Loucy (cell line): ENCODE measurements around the gene CNOT4.

Experiments
- H2AFZ ChIP-seq: fragments of 200-600 bp; sonication (generic); 2 replicates; pipeline ENCODE4 v1.6.0; 2016; ENCODE audit warnings: antibody characterized with exemption, mild to moderate bottlenecking, low read length, moderate library complexity
- H3F3A ChIP-seq: fragments of 200-600 bp; 2 replicates; pipeline ENCODE4 v1.6.0; 2016; ENCODE audit warnings: antibody characterized with exemption, low read depth, mild to moderate bottlenecking
- H3K27me3 ChIP-seq: fragments of 200-600 bp; sonication (generic); 2 replicates; pipeline ENCODE4 v1.6.1; 2014; ENCODE audit warnings: low read length, mild to moderate bottlenecking; ENCODE audit not compliant: insufficient read depth, poor library complexity, severe bottlenecking
- H3K36me3 ChIP-seq: fragments of 200-600 bp; sonication (generic); 2 replicates; pipeline ENCODE4 v1.6.1; 2016; ENCODE audit warnings: low read length; ENCODE audit not compliant: insufficient read depth
- H3K4me1 ChIP-seq: fragments of 200-600 bp; sonication (generic); 2 replicates; pipeline ENCODE4 v1.5.1; 2014; ENCODE audit warnings: low read length, mild to moderate bottlenecking; ENCODE audit not compliant: insufficient read depth, poor library complexity, severe bottlenecking
- H3K4me2 ChIP-seq: fragments of 200-600 bp; sonication (generic); 2 replicates; pipeline ENCODE4 v1.6.0; 2014; ENCODE audit warnings: antibody characterized with exemption, low read length, low read depth, mild to moderate bottlenecking; ENCODE audit not compliant: poor library complexity, severe bottlenecking
- H3K4me3 ChIP-seq: fragments of 200-600 bp; sonication (generic); 2 replicates; pipeline ENCODE4 v1.5.1; 2014; ENCODE audit warnings: low read length, mild to moderate bottlenecking, mixed read lengths; ENCODE audit not compliant: poor library complexity, severe bottlenecking
- H3K79me2 ChIP-seq: fragments of 200-600 bp; sonication (generic); 2 replicates; pipeline ENCODE4 v1.6.1; 2014; ENCODE audit warnings: low read length; ENCODE audit not compliant: insufficient read depth
- H3K9ac ChIP-seq: fragments of 200-600 bp; sonication (generic); 2 replicates; pipeline ENCODE4 v1.6.0; 2014; ENCODE audit warnings: mild to moderate bottlenecking, low read depth, low read length, moderate library complexity; ENCODE audit not compliant: poor library complexity, severe bottlenecking
- H3K9me2 ChIP-seq: fragments of 200-600 bp; sonication (generic); replicated peaks from 2 replicates; pipeline ENCODE4 v1.6.1; 2016; ENCODE audit warnings: low read depth, low read length, mixed read lengths
- H3K9me3 ChIP-seq: fragments of 200-600 bp; sonication (generic); 2 replicates; pipeline ENCODE4 v1.6.1; 2014; ENCODE audit warnings: mild to moderate bottlenecking, antibody characterized with exemption, low read length, low read depth; ENCODE audit not compliant: insufficient read depth
- H4K20me1 ChIP-seq: fragments of 200-600 bp; sonication (generic); 2 replicates; pipeline ENCODE4 v1.6.0; 2014; ENCODE audit warnings: antibody characterized with exemption, low read length, mild to moderate bottlenecking; ENCODE audit not compliant: insufficient read depth, poor library complexity, severe bottlenecking
- EZH2phosphoT487 ChIP-seq: fragments of 200-600 bp; IDR thresholded peaks from 2 replicates; pipeline ENCODE4 v1.6.1; 2018; ENCODE audit warnings: antibody characterized with exemption, mild to moderate bottlenecking, moderate library complexity, borderline replicate concordance
- TF ChIP-seq, protein P1 (sequence below): fragments of 200-600 bp; sonication (generic); conservative IDR thresholded peaks from 2 replicates; pipeline ENCODE4 v1.5.1; 2014; ENCODE audit warnings: mild to moderate bottlenecking, antibody characterized with exemption, low read length

Gene CNOT4, protein sequence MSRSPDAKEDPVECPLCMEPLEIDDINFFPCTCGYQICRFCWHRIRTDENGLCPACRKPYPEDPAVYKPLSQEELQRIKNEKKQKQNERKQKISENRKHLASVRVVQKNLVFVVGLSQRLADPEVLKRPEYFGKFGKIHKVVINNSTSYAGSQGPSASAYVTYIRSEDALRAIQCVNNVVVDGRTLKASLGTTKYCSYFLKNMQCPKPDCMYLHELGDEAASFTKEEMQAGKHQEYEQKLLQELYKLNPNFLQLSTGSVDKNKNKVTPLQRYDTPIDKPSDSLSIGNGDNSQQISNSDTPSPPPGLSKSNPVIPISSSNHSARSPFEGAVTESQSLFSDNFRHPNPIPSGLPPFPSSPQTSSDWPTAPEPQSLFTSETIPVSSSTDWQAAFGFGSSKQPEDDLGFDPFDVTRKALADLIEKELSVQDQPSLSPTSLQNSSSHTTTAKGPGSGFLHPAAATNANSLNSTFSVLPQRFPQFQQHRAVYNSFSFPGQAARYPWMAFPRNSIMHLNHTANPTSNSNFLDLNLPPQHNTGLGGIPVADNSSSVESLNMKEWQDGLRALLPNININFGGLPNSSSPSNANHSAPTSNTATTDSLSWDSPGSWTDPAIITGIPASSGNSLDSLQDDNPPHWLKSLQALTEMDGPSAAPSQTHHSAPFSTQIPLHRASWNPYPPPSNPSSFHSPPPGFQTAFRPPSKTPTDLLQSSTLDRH

DNA sequence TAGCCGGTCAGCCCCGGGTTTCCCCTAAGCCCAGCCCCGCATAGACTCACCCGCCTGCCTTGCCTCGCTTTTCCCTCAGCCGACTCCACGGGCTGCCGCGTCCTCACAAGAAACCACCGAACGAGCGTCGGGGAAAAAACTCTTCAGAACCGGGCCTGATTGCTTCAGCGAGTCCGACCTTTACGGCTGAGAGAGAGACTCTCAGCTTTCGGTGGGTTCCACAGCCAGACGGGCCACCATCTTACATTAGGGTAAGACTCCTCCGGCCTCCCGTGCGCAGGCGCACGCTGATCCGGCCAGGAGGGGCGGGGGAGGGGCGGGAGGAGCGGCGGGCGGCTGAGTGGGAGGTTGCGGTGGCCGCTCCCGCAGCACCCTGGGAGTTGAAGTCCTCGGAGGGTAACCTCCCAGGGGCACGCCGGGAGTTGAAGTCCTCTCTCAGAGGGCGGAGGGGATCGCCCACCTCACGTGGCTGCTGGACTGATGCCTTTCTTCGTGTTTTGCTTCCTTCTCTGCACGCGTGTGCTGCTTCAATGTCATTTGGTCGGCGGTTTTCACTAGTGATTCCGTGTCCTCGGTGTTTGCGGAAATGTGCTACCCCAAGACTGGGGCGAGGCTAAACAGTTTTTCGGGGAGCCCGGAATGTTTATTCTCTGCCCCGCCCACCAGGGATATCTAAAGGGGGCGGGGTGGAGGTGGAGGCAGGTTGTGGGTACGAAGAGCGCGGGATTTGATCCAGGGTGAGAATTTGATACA, at the start of gene CNOT4:
TSS of gene CNOT4 (minus strand) at position 264 of the 753 bp plus-strand sequence. CDS start 71,771 bp downstream, outside the sequence.
- H3K9me2 ChIP-seq = no peaks in the 10 kb centered on the region
- H3K9me3 ChIP-seq = no peaks in the 10 kb centered on the region
- H3K9ac ChIP-seq = peak within 1 kb of the TSS; percentile 91
- peak within 1 kb of the TSS; percentile 89 for H3K4me3 ChIP-seq
- H3K27me3 ChIP-seq = no peaks in the 10 kb centered on the region
- H4K20me1 ChIP-seq = peaks cover 46% of the 10 kb centered on the region
- H3K79me2 ChIP-seq = peaks cover 46% of the 10 kb centered on the region
- H2AFZ ChIP-seq = peak within 1 kb of the TSS; percentile 99
- peaks cover 29% of the 10 kb centered on the region for H3K4me1 ChIP-seq
- no peak for TF ChIP-seq EZH2phosphoT487
- TF ChIP-seq, protein P1, sequence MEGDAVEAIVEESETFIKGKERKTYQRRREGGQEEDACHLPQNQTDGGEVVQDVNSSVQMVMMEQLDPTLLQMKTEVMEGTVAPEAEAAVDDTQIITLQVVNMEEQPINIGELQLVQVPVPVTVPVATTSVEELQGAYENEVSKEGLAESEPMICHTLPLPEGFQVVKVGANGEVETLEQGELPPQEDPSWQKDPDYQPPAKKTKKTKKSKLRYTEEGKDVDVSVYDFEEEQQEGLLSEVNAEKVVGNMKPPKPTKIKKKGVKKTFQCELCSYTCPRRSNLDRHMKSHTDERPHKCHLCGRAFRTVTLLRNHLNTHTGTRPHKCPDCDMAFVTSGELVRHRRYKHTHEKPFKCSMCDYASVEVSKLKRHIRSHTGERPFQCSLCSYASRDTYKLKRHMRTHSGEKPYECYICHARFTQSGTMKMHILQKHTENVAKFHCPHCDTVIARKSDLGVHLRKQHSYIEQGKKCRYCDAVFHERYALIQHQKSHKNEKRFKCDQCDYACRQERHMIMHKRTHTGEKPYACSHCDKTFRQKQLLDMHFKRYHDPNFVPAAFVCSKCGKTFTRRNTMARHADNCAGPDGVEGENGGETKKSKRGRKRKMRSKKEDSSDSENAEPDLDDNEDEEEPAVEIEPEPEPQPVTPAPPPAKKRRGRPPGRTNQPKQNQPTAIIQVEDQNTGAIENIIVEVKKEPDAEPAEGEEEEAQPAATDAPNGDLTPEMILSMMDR = no peak
- peak within 1 kb of the TSS; percentile 88 for H3K4me2 ChIP-seq
- no peaks in the 10 kb centered on the region for H3K36me3 ChIP-seq
- no peaks in the 10 kb centered on the region for H3F3A ChIP-seq

DNA sequence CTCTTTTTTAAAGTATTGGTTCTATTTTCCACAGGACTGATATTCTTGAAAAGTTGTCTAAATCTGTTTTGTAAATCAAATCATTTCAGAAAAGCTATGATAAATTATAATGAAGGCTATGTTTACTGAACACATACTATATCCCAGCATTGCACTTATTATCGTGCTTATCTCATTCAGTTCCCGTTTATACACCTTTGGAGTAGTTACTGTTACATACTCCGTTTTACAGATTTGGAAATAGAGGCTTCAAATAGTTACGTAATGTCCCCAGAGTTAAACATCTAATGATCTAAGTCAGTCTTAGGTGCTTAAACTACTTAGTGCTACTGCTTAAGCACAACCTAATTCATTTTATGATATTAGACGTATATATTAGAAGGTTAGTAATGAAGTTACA, 49.0 kb upstream of the CNOT4 start:
- 0 out of 2 replicates have a peak, but pooled peaks cover 4% of the 10 kb centered on the region for H3F3A ChIP-seq
- H3K9ac ChIP-seq = peak overlapping the region; percentile 94
- no peaks in the 10 kb centered on the region for H3K36me3 ChIP-seq
- H3K9me3 ChIP-seq = no peaks in the 10 kb centered on the region
- H4K20me1 ChIP-seq = peaks cover 20% of the 10 kb centered on the region
- peak overlapping the region; percentile 89 for H3K4me3 ChIP-seq
- H3K27me3 ChIP-seq = no peaks in the 10 kb centered on the region
- no peak overlapping the region for H2AFZ ChIP-seq
- no peaks in the 10 kb centered on the region for H3K9me2 ChIP-seq
- peaks cover 56% of the 10 kb centered on the region for H3K79me2 ChIP-seq
- no peak for TF ChIP-seq EZH2phosphoT487
- TF ChIP-seq, protein P1 = no peak
- H3K4me1 ChIP-seq = peaks cover 29% of the 10 kb centered on the region
- peak overlapping the region; percentile 91 for H3K4me2 ChIP-seq

DNA sequence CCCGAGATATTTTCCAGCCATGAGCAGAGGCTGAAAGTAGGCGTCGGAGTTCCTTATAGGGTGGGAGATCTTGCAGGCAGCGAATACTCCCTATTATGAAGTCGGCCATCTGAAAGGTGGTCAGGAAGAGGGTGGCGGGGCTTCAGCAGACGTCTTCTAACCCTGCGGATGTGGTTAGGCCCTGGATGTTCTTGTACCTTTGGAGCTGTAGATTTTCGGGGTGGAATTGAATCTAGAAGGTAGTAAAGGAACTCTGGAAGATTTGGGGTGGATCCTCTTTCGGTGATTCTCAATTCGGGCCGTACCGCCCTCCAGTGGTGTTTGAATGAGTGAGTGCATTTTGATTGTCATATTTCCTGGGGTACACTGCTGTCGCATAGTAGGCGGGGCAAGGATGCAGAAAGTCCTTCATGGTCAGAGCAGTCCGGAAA, 48.5 kb upstream of the CNOT4 start:
- H2AFZ ChIP-seq = peak overlapping the region; percentile 94
- no peaks in the 10 kb centered on the region for H3K9me3 ChIP-seq
- no peak for TF ChIP-seq EZH2phosphoT487
- TF ChIP-seq, protein P1 = peak; percentile 69
- H3K79me2 ChIP-seq = peaks cover 51% of the 10 kb centered on the region
- H3K9ac ChIP-seq = peak overlapping the region; percentile 94
- H3K9me2 ChIP-seq = no peaks in the 10 kb centered on the region
- peak overlapping the region; percentile 91 for H3K4me2 ChIP-seq
- no peaks in the 10 kb centered on the region for H3K27me3 ChIP-seq
- H3K4me1 ChIP-seq = peaks cover 29% of the 10 kb centered on the region
- peak overlapping the region; percentile 89 for H3K4me3 ChIP-seq
- H3F3A ChIP-seq = 0 out of 2 replicates have a peak, but pooled peaks cover 4% of the 10 kb centered on the region
- no peaks in the 10 kb centered on the region for H3K36me3 ChIP-seq
- peaks cover 20% of the 10 kb centered on the region for H4K20me1 ChIP-seq
